HEK293 (cell line): ENCODE measurements around the gene INPP5A.

Source experiments
- CTCF ChIA-PET: fragments of 350-600 bp; formaldehyde crosslinking; extraction: SDS; loops from one replicate; lab custom pipeline; 2021; ENCODE audit warnings: antibody characterized with exemption; lab: Yijun Ruan, JAX
- POLR2A ChIA-PET: fragments of 300-600 bp; formaldehyde crosslinking; extraction: SDS; loops from one replicate; lab custom pipeline; 2020; ENCODE audit warnings: antibody characterized with exemption, inconsistent platforms; lab: Yijun Ruan, JAX
- H3K27ac ChIP-seq: fragments of 200-500 bp; sonication (Bioruptor generic); 2 replicates; pipeline ENCODE4 v1.5.1; 2014; ENCODE audit warnings: low read depth, low read length, control low read depth, inconsistent platforms; ENCODE audit errors: extremely low read depth
- H3K36me3 ChIP-seq, 2 experiments: fragments of 200-500 bp in 1 of 2; sonication (Bioruptor generic) in 1 of 2; 1 replicate in 1 of 2; 2 replicates in 1 of 2; pipeline ENCODE4 v1.5.1; 2014 to 2017; ENCODE audit warnings: inconsistent platforms in 2 of 2, low read length in 2 of 2; ENCODE audit not compliant: control insufficient read depth in 2 of 2, insufficient read depth in 1 of 2
- H3K4me1 ChIP-seq: fragments of 200-500 bp; sonication (Bioruptor generic); 2 replicates; pipeline ENCODE4 v1.5.1; 2014; ENCODE audit warnings: mild to moderate bottlenecking, low read length, inconsistent platforms; ENCODE audit not compliant: control insufficient read depth, insufficient read depth
- H3K4me3 ChIP-seq: 2 replicates; pipeline ENCODE4 v1.5.1; 2011; ENCODE audit warnings: low read depth, mild to moderate bottlenecking, control low read depth, low read length, moderate library complexity
- H3K9me3 ChIP-seq: fragments of 200-500 bp; sonication (Bioruptor generic); 2 replicates; pipeline ENCODE4 v1.5.1; 2014; ENCODE audit warnings: low read depth, low read length, inconsistent platforms; ENCODE audit not compliant: control insufficient read depth, insufficient read depth
- EGR2 ChIP-seq: fragments of 450-650 bp; formaldehyde crosslinking; IDR thresholded peaks from 2 replicates; pipeline ENCODE4 v1.5.1; 2016; ENCODE audit warnings: low read depth, missing biosample characterization, missing genetic modification characterization
- ZEB2 ChIP-seq: fragments of 450-650 bp; formaldehyde crosslinking; IDR thresholded peaks from 2 replicates; pipeline ENCODE4 v1.5.1; 2016; ENCODE audit warnings: missing biosample characterization, missing genetic modification characterization
- ZFHX2 ChIP-seq: fragments of 450-650 bp; formaldehyde crosslinking; conservative IDR thresholded peaks from 2 replicates; pipeline ENCODE4 v1.5.1; 2016; ENCODE audit warnings: missing biosample characterization, missing genetic modification characterization
- ZFP3 ChIP-seq: fragments of 450-650 bp; formaldehyde crosslinking; IDR thresholded peaks from 2 replicates; pipeline ENCODE4 v1.5.1; 2016; ENCODE audit warnings: low read depth, missing biosample characterization, missing genetic modification characterization
- ZFP69B ChIP-seq: fragments of 450-650 bp; formaldehyde crosslinking; IDR thresholded peaks from 2 replicates; pipeline ENCODE4 v1.5.1; 2016; ENCODE audit warnings: missing biosample characterization, missing genetic modification characterization
- ZNF23 ChIP-seq: fragments of 450-650 bp; formaldehyde crosslinking; IDR thresholded peaks from 2 replicates; pipeline ENCODE4 v1.5.1; 2016; ENCODE audit warnings: missing biosample characterization, missing genetic modification characterization, borderline replicate concordance
- ZNF266 ChIP-seq: fragments of 450-650 bp; formaldehyde crosslinking; IDR thresholded peaks from 2 replicates; pipeline ENCODE4 v1.5.1; 2016; ENCODE audit warnings: missing biosample characterization, missing genetic modification characterization, low read depth
- ZNF501 ChIP-seq: fragments of 450-650 bp; formaldehyde crosslinking; IDR thresholded peaks from 2 replicates; pipeline ENCODE4 v1.5.1; 2016; ENCODE audit warnings: missing biosample characterization, missing genetic modification characterization
- ZNF530 ChIP-seq: fragments of 450-650 bp; formaldehyde crosslinking; IDR thresholded peaks from 2 replicates; pipeline ENCODE4 v1.5.1; 2016; ENCODE audit warnings: low read depth, missing biosample characterization, missing genetic modification characterization
- ZNF677 ChIP-seq: fragments of 450-650 bp; IDR thresholded peaks from 2 replicates; pipeline ENCODE4 v1.5.0; 2018; ENCODE audit warnings: missing biosample characterization, mild to moderate bottlenecking, missing genetic modification characterization, moderate library complexity
- TF ChIP-seq, protein P1 (sequence below): fragments of 450-650 bp; formaldehyde crosslinking; IDR thresholded peaks from 2 replicates; pipeline ENCODE4 v1.5.1; 2016; ENCODE audit warnings: missing biosample characterization, missing genetic modification characterization
- TF ChIP-seq, protein P2 (sequence below): fragments of 450-650 bp; formaldehyde crosslinking; IDR thresholded peaks from 2 replicates; pipeline ENCODE4 v1.5.1; 2016; ENCODE audit warnings: missing biosample characterization, missing genetic modification characterization

INPP5A gene

DNA sequence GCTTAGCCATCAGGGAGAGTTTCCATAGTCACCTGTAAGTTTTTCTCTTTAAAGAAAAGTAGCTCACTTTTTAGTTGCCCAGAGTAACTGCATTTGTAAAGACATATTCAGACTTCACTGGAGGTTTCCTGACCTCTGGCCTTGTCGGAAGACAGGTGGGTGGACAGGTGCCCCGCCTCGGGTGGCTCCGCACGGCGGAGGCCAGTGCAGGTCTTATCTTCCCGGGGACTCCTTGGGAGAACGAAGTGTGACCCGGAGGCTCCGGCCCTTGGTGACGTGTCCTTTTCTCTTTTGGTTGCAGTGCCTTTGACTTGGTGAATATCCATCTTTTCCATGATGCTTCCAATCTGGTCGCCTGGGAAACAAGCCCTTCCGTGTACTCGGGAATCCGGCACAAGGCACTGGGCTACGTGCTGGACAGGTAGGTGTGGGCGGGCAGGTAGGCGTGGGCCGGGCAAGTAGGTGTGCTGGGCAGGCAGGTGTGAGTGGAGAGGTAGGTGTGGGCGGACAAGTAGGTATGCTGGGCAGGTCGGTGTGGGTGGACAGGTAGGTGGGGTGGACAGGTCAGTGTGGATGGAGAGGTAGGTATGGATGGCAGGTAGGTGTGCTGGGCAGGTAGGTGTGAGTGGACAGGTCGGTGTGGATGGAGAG lies 172.6 kb downstream of the INPP5A start:
- CTCF ChIA-PET: no interaction called here
- Histone ChIP-seq H3K9me3 (no peaks in the 10 kb centered on the region), H3K4me3 (no peak overlapping the region), H3K4me1 (no peaks in the 10 kb centered on the region), H3K27ac (no peak overlapping the region), H3K36me3 (peaks cover 0 to 6% of the 10 kb centered on the region in 2 experiments; a peak in 1 of 3 replicates)
- POLR2A ChIA-PET: no interaction called here
- TF ChIP-seq EGR2 (tag by site-specific recombination) (peak; percentile 90), ZEB2 (tag by site-specific recombination) (peak; percentile 75), ZFHX2 (tag by site-specific recombination) (peak; percentile 82), ZNF530 (tag by site-specific recombination) (no peak)

DNA sequence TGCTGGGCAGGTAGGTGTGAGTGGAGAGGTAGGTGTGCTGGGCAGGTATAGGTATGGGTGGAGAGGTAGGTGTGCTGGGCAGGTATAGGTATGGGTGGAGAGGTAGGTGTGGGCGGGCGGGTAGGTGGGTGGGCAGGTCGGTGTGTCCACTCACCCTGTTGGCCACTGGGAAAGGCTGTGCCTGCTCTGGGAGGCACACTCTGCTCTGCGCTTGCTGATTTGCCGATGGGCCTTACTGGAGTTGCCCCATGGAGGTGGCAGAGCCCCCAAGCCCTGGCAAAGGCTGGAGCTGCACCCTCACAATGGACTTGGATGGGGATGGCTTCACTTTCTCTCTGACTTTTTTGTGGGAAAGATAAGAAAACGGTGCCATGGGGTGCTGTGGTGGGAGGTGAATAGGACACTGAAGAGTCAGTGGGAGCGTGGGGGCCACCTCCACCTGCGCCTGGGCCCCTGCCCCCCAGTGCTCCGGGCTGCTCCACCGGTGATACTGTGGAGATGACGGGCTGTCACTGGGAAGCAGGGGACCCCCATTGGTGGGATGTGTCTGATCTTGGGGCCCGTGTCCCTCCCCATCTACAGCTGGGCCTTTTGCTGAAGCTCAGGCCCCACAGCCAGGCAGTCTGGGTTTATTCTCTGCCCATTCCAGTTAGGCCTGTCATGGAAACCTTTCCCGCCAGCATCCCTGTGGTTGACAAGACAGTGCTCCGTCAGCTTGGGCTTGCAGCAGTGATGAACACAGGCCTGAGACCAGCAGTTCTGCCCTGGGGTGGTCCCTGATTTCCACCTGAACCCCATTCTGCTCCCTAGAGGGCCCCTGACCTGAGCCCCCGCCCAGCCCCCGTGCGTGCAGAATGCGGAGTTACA lies 173.4 kb downstream of the INPP5A start:
- Histone ChIP-seq H3K4me3 (no peak overlapping the region), H3K9me3 (no peaks in the 10 kb centered on the region), H3K4me1 (no peaks in the 10 kb centered on the region), H3K27ac (no peak overlapping the region), H3K36me3 (peaks cover 0 to 3% of the 10 kb centered on the region in 2 experiments; a peak in 1 of 3 replicates)
- CTCF ChIA-PET: no interaction called here
- TF ChIP-seq ZNF501 (tag by site-specific recombination) (no peak), ZNF677 (tag by site-specific recombination) (no peak), ZEB2 (tag by site-specific recombination) (peak; percentile 4; the same call in 1 of the 2 replicates), ZFP69B (no peak)
- POLR2A ChIA-PET: no interaction called here

DNA sequence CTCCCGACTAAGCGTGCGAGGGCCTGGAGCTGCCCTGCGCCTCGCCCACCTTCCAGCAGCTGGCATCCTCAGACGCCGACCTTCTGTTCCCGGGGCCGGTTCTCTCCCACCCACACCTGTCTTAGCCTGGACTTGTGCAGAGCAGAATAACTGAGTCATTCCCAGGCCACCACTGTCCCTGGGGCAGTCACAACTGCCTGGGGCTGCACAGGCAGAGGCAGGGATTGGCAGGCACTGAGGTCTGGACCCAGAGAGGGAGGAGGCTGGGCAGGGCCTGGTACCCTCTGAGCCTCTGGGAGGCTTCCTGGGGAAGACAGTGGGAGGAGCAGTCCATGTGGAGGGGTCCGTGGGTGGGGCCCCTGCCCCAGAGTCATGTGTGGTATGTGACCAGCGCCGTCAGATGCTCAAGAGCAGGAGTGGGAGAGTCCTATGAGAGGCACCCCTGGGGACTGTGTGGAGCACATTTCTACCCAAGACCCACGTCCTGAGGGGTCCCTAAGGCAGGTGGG lies 174.1 kb downstream of the INPP5A start:
- Histone ChIP-seq H3K27ac (no peak overlapping the region), H3K36me3 (peaks cover 0 to 3% of the 10 kb centered on the region in 2 experiments; a peak in 1 of 3 replicates), H3K9me3 (no peaks in the 10 kb centered on the region), H3K4me3 (no peak overlapping the region), H3K4me1 (no peaks in the 10 kb centered on the region)
- ChIA-PET POLR2A (no interaction called here), CTCF (no interaction called here)
- TF ChIP-seq ZNF23: no peak
- peak; percentile 34 for TF ChIP-seq ZFHX2 (tag by site-specific recombination)
- TF ChIP-seq, protein P1, sequence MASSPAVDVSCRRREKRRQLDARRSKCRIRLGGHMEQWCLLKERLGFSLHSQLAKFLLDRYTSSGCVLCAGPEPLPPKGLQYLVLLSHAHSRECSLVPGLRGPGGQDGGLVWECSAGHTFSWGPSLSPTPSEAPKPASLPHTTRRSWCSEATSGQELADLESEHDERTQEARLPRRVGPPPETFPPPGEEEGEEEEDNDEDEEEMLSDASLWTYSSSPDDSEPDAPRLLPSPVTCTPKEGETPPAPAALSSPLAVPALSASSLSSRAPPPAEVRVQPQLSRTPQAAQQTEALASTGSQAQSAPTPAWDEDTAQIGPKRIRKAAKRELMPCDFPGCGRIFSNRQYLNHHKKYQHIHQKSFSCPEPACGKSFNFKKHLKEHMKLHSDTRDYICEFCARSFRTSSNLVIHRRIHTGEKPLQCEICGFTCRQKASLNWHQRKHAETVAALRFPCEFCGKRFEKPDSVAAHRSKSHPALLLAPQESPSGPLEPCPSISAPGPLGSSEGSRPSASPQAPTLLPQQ: no peak
- TF ChIP-seq EGR2 (tag by site-specific recombination): peak; percentile 62

DNA sequence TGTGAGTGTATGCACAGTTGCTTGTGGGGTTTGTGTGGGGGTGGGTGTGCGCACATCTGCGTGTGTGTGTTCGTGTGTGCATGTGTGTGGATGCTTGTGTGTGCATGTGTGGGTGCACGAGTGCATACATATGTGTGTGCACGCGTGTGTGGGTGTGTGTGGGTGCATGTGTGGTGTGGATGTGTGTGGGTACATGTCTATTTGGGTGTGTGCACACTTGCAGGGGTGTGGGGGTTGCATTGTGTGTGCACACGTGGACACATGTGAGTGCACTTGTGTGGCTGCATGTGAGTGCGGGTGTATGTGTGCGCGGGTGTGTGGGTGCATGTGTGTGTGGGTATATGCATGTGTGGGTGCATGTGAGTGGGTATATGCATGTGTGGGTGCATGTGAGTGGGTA lies 174.7 kb downstream of the INPP5A start:
- Histone ChIP-seq H3K36me3 (peaks cover 0 to 3% of the 10 kb centered on the region in 2 experiments; a peak in 1 of 3 replicates), H3K4me1 (no peaks in the 10 kb centered on the region), H3K27ac (no peak overlapping the region), H3K9me3 (no peaks in the 10 kb centered on the region), H3K4me3 (no peak overlapping the region)
- ChIA-PET CTCF (no interaction called here), POLR2A (no interaction called here)
- no peak for TF ChIP-seq ZFP3 (tag by site-specific recombination)
- TF ChIP-seq, protein P2, sequence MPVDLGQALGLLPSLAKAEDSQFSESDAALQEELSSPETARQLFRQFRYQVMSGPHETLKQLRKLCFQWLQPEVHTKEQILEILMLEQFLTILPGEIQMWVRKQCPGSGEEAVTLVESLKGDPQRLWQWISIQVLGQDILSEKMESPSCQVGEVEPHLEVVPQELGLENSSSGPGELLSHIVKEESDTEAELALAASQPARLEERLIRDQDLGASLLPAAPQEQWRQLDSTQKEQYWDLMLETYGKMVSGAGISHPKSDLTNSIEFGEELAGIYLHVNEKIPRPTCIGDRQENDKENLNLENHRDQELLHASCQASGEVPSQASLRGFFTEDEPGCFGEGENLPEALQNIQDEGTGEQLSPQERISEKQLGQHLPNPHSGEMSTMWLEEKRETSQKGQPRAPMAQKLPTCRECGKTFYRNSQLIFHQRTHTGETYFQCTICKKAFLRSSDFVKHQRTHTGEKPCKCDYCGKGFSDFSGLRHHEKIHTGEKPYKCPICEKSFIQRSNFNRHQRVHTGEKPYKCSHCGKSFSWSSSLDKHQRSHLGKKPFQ (tag by site-specific recombination): peak; percentile 25; the same call in 1 of the 2 replicates
- TF ChIP-seq ZNF266 (tag by site-specific recombination): no peak
